ENCODE results near the gene CIC. TPM values are rescaled to one million over a fixed set of nuclear protein-coding genes. Genes with fewer than 3 reads are reported as not detected.

CIC gene
- total RNA-seq, 2 donors from 2014 or later, result 40.5 to 61.0 TPM

- H3K36me3 ChIP-seq (replicated peaks in 1 of 2; ENCODE audit: insufficient read depth in 1 of 2, low read depth in 2 of 2), result no peaks in the 10 kb centered on the region
- H3K27ac ChIP-seq, result peak overlapping the region; percentile 99 to 100 (median 99)
- ATAC-seq (no peak), DNase-seq (peak in 1 of 4 donors; percentile 35)
- 6 to 10% methylated on average over 5 to 13 of the region's 13 CpGs for WGBS, 2 donors
- H3K4me3 ChIP-seq, result no peak overlapping the region
- peaks cover 35% of the 10 kb centered on the region for H3K4me1 ChIP-seq
- no peaks in the 10 kb centered on the region for H3K9me3 ChIP-seq
- H3K27me3 ChIP-seq, result no peaks in the 10 kb centered on the region
- intact Hi-C loops (cut with DNase I), result no loop called here
- TF ChIP-seq CTCF (IDR thresholded peaks at IDR 0.05) (peak in 1 of 7 experiments; percentile 3), POLR2A (IDR thresholded peaks at IDR 0.05) (no peak)
Measured at GRCh38 chr19:42267644-42268141, 1.4 kb upstream of the CIC start.

DNA sequence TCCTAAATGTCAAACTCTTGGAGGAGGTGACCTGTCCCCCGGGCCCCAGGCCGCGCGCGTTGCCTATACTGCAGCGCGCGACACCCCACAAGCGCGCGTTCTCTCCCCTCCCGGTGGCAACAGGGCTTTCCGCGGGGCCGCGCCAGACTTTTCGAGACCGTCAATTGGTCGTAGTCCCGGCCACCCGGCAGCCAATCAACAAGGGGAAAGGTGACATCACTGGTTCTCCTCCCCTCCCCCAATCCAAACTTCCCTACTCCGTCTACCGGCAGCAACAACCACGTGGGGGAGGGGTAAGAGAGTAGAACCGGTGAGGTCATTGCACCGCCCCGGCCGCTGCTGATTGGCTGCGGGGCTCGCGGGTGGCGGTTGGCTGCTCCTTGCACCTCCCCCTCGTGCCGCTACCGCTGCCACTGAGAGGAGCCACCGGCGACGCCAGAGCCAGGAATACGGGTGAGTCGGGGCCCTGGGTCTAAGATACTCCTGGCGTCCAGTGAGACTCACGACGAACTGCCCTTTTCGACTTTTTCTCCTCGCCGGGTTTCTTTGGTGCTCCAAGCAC is 829 bp upstream of the CIC start:
- TF ChIP-seq CTCF (IDR thresholded peaks at IDR 0.05) (peak in 3 of 7 experiments; percentile 5 to 26 (median 23)), POLR2A (IDR thresholded peaks at IDR 0.05) (peak; percentile 97 to 98 (median 97))
- no peaks in the 10 kb centered on the region for H3K36me3 ChIP-seq (replicated peaks in 1 of 2; ENCODE audit: insufficient read depth in 1 of 2, low read depth in 2 of 2)
- H3K27me3 ChIP-seq, result no peaks in the 10 kb centered on the region
- ATAC-seq (peak; percentile 77), DNase-seq (peak; percentile 99 to 100 (median 100))
- peaks cover 35% of the 10 kb centered on the region for H3K4me1 ChIP-seq
- no peaks in the 10 kb centered on the region for H3K9me3 ChIP-seq
- intact Hi-C loops (cut with DNase I), result no loop called here
- WGBS, 2 donors, result 0% methylated on average over 17 to 46 of the region's 46 CpGs
- H3K27ac ChIP-seq, result peak overlapping the region; percentile 99 to 100 (median 99)
- peak overlapping the region in 1 of 2 donors; percentile 9 for H3K4me3 ChIP-seq

GRCh38 chr19:42269478-42270345 is 660 bp downstream of the CIC start:
- intact Hi-C loops (cut with DNase I), result no loop called here
- WGBS, 2 donors, result 30 to 35% methylated on average over 10 of the region's 10 CpGs
- no peak for ATAC-seq
- Histone ChIP-seq H3K27ac (peak overlapping the region; percentile 90 to 97 (median 96)), H3K36me3 (replicated peaks in 1 of 2; ENCODE audit: insufficient read depth in 1 of 2, low read depth in 2 of 2) (no peaks in the 10 kb centered on the region), H3K4me1 (peaks cover 44% of the 10 kb centered on the region), H3K4me3 (peak overlapping the region; percentile 12 to 93), H3K27me3 (no peaks in the 10 kb centered on the region), H3K9me3 (no peaks in the 10 kb centered on the region)
- DNase-seq, result peak in 2 of 4 donors; percentile 29 to 34
- TF ChIP-seq CTCF (IDR thresholded peaks at IDR 0.05) (no peak), POLR2A (IDR thresholded peaks at IDR 0.05) (peak in 1 of 3 donors; percentile 7)

- no peaks in the 10 kb centered on the region for H3K27me3 ChIP-seq
- TF ChIP-seq CTCF (IDR thresholded peaks at IDR 0.05), result no peak
- TF ChIP-seq POLR2A (IDR thresholded peaks at IDR 0.05), result peak; percentile 53 to 59 (median 55)
- ATAC-seq, result no peak
- peak overlapping the region; percentile 90 to 97 (median 96) for H3K27ac ChIP-seq
- intact Hi-C loops (cut with DNase I), result no loop called here
- no peaks in the 10 kb centered on the region for H3K9me3 ChIP-seq
- peak overlapping the region in 1 of 2 donors; percentile 93 for H3K4me3 ChIP-seq
- H3K4me1 ChIP-seq, result peaks cover 51% of the 10 kb centered on the region
- no peaks in the 10 kb centered on the region for H3K36me3 ChIP-seq (replicated peaks in 1 of 2; ENCODE audit: insufficient read depth in 1 of 2, low read depth in 2 of 2)
- 3 to 12% methylated on average over 5 to 18 of the region's 18 CpGs for WGBS, 2 donors
- peak; percentile 54 to 77 (median 69) for DNase-seq
Measured at GRCh38 chr19:42270346-42271044, 1.4 kb downstream of the CIC start.

Measured in body of pancreas (tissue), 4 donors.